Mesendoderm (in vitro differentiated cells): ENCODE data around the gene CLIC3.

ENCODE experiments used
- DNase-seq: peaks from one replicate; pipeline ENCODE4 v3.0.0; 2013
- H2AK5ac ChIP-seq: 2 replicates; pipeline ENCODE4 v1.6.1; 2013; ENCODE audit warnings: low read length, inconsistent platforms
- H2BK120ac ChIP-seq: 2 replicates; pipeline ENCODE4 v1.6.1; 2013; ENCODE audit warnings: low read depth, mild to moderate bottlenecking, low read length, moderate library complexity, mixed read lengths
- H2BK15ac ChIP-seq: replicated peaks from 2 replicates; pipeline ENCODE4 v1.6.1; 2013; ENCODE audit warnings: low read depth, mild to moderate bottlenecking, moderate library complexity
- H2BK5ac ChIP-seq: 2 replicates; pipeline ENCODE4 v1.6.1; 2013; ENCODE audit warnings: low read length, inconsistent platforms
- H3K18ac ChIP-seq: 2 replicates; pipeline ENCODE4 v1.6.1; 2013; ENCODE audit warnings: mild to moderate bottlenecking, low read length, mixed read lengths
- H3K23ac ChIP-seq: one replicate; pipeline ENCODE4 v1.6.1; 2013; ENCODE audit warnings: low read length
- H3K27ac ChIP-seq: 2 replicates; pipeline ENCODE4 v1.5.1; 2013; ENCODE audit warnings: low read depth, mild to moderate bottlenecking, inconsistent platforms, low read length, moderate library complexity
- H3K27me3 ChIP-seq: 2 replicates; pipeline ENCODE4 v1.6.1; 2013; ENCODE audit warnings: low read length, control low read depth, mild to moderate bottlenecking, inconsistent platforms; ENCODE audit not compliant: insufficient read depth, poor library complexity
- H3K36me3 ChIP-seq: 2 replicates; pipeline ENCODE4 v1.6.1; 2013; ENCODE audit warnings: low read length, inconsistent platforms; ENCODE audit not compliant: control insufficient read depth, insufficient read depth
- H3K4ac ChIP-seq: one replicate; pipeline ENCODE4 v1.6.1; 2013; ENCODE audit warnings: low read depth, mild to moderate bottlenecking, low read length, moderate library complexity
- H3K4me1 ChIP-seq: 2 replicates; pipeline ENCODE4 v1.6.1; 2013; ENCODE audit warnings: low read depth, low read length, inconsistent platforms; ENCODE audit not compliant: control insufficient read depth
- H3K4me2 ChIP-seq: 2 replicates; pipeline ENCODE4 v1.6.1; 2013; ENCODE audit warnings: low read length
- H3K4me3 ChIP-seq: 2 replicates; pipeline ENCODE4 v1.5.1; 2013; ENCODE audit warnings: mild to moderate bottlenecking, low read length
- H3K56ac ChIP-seq: one replicate; pipeline ENCODE4 v1.6.1; 2013; ENCODE audit warnings: low read length
- H3K79me1 ChIP-seq: 2 replicates; pipeline ENCODE4 v1.6.1; 2013; ENCODE audit warnings: low read length, inconsistent platforms
- H3K79me2 ChIP-seq: 2 replicates; pipeline ENCODE4 v1.6.1; 2013; ENCODE audit warnings: mild to moderate bottlenecking, low read length; ENCODE audit not compliant: control insufficient read depth, insufficient read depth
- H3K9ac ChIP-seq: 2 replicates; pipeline ENCODE4 v1.6.1; 2013; ENCODE audit warnings: low read length, inconsistent platforms
- H4K5ac ChIP-seq: one replicate; pipeline ENCODE4 v1.6.1; 2013; ENCODE audit warnings: low read length
- H4K8ac ChIP-seq: one replicate; pipeline ENCODE4 v1.6.1; 2013; ENCODE audit warnings: low read depth, mild to moderate bottlenecking, control low read depth, low read length, moderate library complexity
- WGBS: extraction: QIAGEN DNeasy Blood & Tissue Kit; methylation state at CpG from one replicate; pipeline ENCODE4 v1.1.7; 2013; ENCODE audit warnings: low lambda C conversion rate, missing lambda C conversion rate; ENCODE audit not compliant: insufficient coverage; ENCODE audit errors: extremely low coverage; 5-methylcytosine and 5-hydroxymethylcytosine counted together

The CLIC3 gene

DNA sequence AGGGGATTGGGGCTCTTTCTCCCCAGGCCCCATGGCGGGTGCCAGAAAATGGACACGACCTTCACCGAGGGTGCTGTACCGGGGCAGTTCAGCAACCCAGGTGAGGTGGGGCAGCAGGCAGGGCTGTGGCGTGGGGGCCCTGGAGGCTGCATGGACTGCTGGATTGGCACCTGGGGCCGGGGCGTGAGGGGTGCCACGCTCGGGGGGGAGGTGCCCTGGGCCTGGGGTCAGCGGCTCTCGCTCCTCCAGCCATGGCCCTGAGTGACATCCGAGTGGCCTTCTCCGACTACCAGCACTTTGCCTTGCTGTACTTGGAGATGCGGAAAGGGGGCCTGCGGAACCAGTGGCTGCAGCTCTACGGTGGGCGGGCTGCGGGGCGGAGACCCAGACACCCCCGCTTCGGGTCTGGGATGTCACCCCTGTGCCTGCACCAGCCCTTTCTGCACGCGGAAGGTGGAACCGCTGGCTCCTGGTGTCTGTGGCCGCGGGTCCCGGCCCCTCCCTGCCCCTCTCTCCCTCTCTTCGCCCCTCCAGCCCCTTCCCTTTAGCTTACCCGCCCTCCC lies 11.8 kb downstream of the CLIC3 start:
- Histone ChIP-seq H3K23ac (no peak overlapping the region), H4K8ac (no peak overlapping the region), H3K56ac (peak overlapping the region; percentile 56), H3K4me2 (no peak overlapping the region), H3K36me3 (no peaks in the 10 kb centered on the region), H3K79me2 (no peaks in the 10 kb centered on the region), H3K79me1 (no peaks in the 10 kb centered on the region), H4K5ac (no peak overlapping the region), H2AK5ac (no peak overlapping the region), H3K9ac (no peak overlapping the region), H3K27me3 (peaks cover 8% of the 10 kb centered on the region), H3K4me3 (no peak overlapping the region), H2BK15ac (no peak overlapping the region), H3K27ac (no peak overlapping the region), H3K4me1 (no peaks in the 10 kb centered on the region), H3K4ac (no peak overlapping the region), H2BK120ac (no peak overlapping the region), H3K18ac (no peak overlapping the region), H2BK5ac (no peak overlapping the region)
- no CpG with 5 or more reads among the region's 29 CpGs for WGBS
- DNase-seq, result no peak

DNA sequence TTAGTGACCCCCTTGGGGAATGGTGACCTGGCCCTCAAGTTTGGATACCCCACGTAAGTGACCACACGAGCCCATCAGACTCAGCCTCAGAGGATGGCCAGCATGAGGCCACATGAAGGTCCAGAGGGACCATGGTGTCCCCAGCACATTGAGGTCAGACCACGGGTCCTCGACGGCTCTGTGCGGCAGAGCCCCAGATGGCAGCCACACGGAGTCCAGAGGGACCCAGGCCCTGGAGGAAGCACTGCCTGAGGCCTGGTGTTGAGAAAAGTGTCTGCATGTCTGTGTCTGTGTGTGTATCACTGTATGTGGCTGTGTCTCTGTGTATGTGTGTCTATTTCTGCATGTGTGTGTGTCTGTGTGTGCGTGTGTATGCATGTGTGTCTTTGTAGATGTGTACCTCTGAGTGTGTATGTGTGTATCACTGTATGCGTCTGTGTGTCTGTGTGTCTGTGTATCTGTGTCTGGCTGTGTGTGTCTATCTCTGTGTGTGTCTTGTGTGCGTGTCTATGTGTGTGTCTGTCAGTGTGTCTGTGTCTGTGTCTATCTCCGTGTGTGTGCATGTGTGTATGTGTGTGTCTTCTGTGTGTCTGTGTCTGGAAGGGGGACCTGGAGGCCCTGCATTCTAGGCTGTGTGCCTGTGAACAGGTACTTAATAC lies 12.6 kb downstream of the CLIC3 start:
- Histone ChIP-seq H3K23ac (no peak overlapping the region), H4K5ac (no peak overlapping the region), H3K79me2 (no peaks in the 10 kb centered on the region), H2BK120ac (no peak overlapping the region), H4K8ac (no peak overlapping the region), H2BK5ac (no peak overlapping the region), H3K4me2 (no peak overlapping the region), H3K56ac (no peak overlapping the region), H3K27me3 (peaks cover 8% of the 10 kb centered on the region), H3K79me1 (no peaks in the 10 kb centered on the region), H3K18ac (no peak overlapping the region), H3K27ac (no peak overlapping the region), H3K4me1 (no peaks in the 10 kb centered on the region), H3K9ac (no peak overlapping the region), H3K4ac (no peak overlapping the region), H2AK5ac (no peak overlapping the region), H2BK15ac (no peak overlapping the region), H3K36me3 (no peaks in the 10 kb centered on the region), H3K4me3 (no peak overlapping the region)
- no CpG with 5 or more reads among the region's 11 CpGs for WGBS
- DNase-seq, result no peak

GRCh38 chr9:136983167-136983566 lies 13.2 kb downstream of the CLIC3 start:
- Histone ChIP-seq H3K27me3 (peaks cover 8% of the 10 kb centered on the region), H3K4me1 (no peaks in the 10 kb centered on the region), H3K27ac (no peak overlapping the region), H2BK5ac (no peak overlapping the region), H3K56ac (no peak overlapping the region), H2BK15ac (no peak overlapping the region), H3K4me2 (no peak overlapping the region), H2AK5ac (no peak overlapping the region), H3K18ac (no peak overlapping the region), H4K5ac (no peak overlapping the region), H3K4me3 (no peak overlapping the region), H4K8ac (no peak overlapping the region), H3K9ac (no peak overlapping the region), H3K36me3 (no peaks in the 10 kb centered on the region), H3K23ac (no peak overlapping the region), H3K79me1 (no peaks in the 10 kb centered on the region), H3K4ac (no peak overlapping the region), H3K79me2 (no peaks in the 10 kb centered on the region), H2BK120ac (no peak overlapping the region)
- no peak for DNase-seq
- no CpG with 5 or more reads among the region's 9 CpGs for WGBS

- Histone ChIP-seq H3K27me3 (peaks cover 8% of the 10 kb centered on the region), H3K56ac (no peak within 1 kb of the TSS), H3K79me1 (no peaks in the 10 kb centered on the region), H3K18ac (no peak within 1 kb of the TSS), H3K4me1 (no peaks in the 10 kb centered on the region), H2BK120ac (no peak within 1 kb of the TSS), H4K5ac (no peak within 1 kb of the TSS), H4K8ac (no peak within 1 kb of the TSS), H2BK15ac (no peak within 1 kb of the TSS), H3K9ac (no peak within 1 kb of the TSS), H3K36me3 (no peaks in the 10 kb centered on the region), H3K4me2 (no peak within 1 kb of the TSS), H3K4me3 (no peak within 1 kb of the TSS), H3K79me2 (no peaks in the 10 kb centered on the region), H2AK5ac (no peak within 1 kb of the TSS), H2BK5ac (no peak within 1 kb of the TSS), H3K23ac (no peak within 1 kb of the TSS), H3K27ac (no peak within 1 kb of the TSS), H3K4ac (no peak within 1 kb of the TSS)
- DNase-seq, result no peak
- no CpG with 5 or more reads among the region's 18 CpGs for WGBS
Observed at GRCh38 chr9:136982232-136983051, 13.9 kb downstream of the CLIC3 start, which contains the start of gene LCNL1. Gene LCNL1 (plus strand): TSS chr9:136982993. CDS start chr9:136983587, 594 bp downstream.

GRCh38 chr9:136981588-136982231 lies 14.7 kb downstream of the CLIC3 start:
- peaks cover 8% of the 10 kb centered on the region for H3K27me3 ChIP-seq
- no CpG with 5 or more reads among the region's 17 CpGs for WGBS
- no peak overlapping the region for H2BK120ac ChIP-seq

More at GRCh38 chr9:136981588-136982231, 14.7 kb downstream of the CLIC3 start:
- H2BK15ac ChIP-seq, result no peak overlapping the region
- no peaks in the 10 kb centered on the region for H3K4me1 ChIP-seq
- no peak overlapping the region for H3K56ac ChIP-seq
- no peak for DNase-seq
- no peak overlapping the region for H3K4me3 ChIP-seq
- H4K5ac ChIP-seq, result no peak overlapping the region
- no peak overlapping the region for H2AK5ac ChIP-seq
- H4K8ac ChIP-seq, result no peak overlapping the region
- no peak overlapping the region for H2BK5ac ChIP-seq
- H3K79me1 ChIP-seq, result no peaks in the 10 kb centered on the region
- H3K4me2 ChIP-seq, result no peak overlapping the region
- no peaks in the 10 kb centered on the region for H3K79me2 ChIP-seq
- no peak overlapping the region for H3K9ac ChIP-seq
- no peak overlapping the region for H3K4ac ChIP-seq
- no peak overlapping the region for H3K18ac ChIP-seq
- H3K36me3 ChIP-seq, result no peaks in the 10 kb centered on the region
- no peak overlapping the region for H3K27ac ChIP-seq
- H3K23ac ChIP-seq, result no peak overlapping the region
